Activated T-helper 2 cell treated with anti-CD3 and anti-CD28 coated beads, Interferon-gamma antibody, Interleukin-2, Interleukin-4, amounts not matched to agents 10 μg/mL and 5 μg/mL and 100 μg/mL, durations not matched to agents 14 hours and 24 hours and 36 hours (primary cell): ENCODE measurements around the gene GNAT1. TPM values are rescaled to one million over a fixed set of nuclear protein-coding genes. Genes with fewer than 3 reads are reported as not detected.

Experiments
- DNase-seq: peaks from one replicate; pipeline ENCODE4 v3.0.0; 2021; ENCODE audit warnings: low spot score
- H3K27ac Mint-ChIP-seq: one replicate; pipeline ENCODE4 v1.8.0; 2021; ENCODE audit warnings: mixed read lengths
- H3K27me3 Mint-ChIP-seq: one replicate; pipeline ENCODE4 v1.8.0; 2021; ENCODE audit warnings: low read depth, mixed read lengths
- H3K36me3 Mint-ChIP-seq: one replicate; pipeline ENCODE4 v1.8.0; 2021; ENCODE audit warnings: low read depth, mixed read lengths
- H3K4me1 Mint-ChIP-seq: one replicate; pipeline ENCODE4 v1.8.0; 2021; ENCODE audit warnings: low read depth, mixed read lengths
- H3K4me3 Mint-ChIP-seq: one replicate; pipeline ENCODE4 v1.8.0; 2021; ENCODE audit warnings: low read depth, mild to moderate bottlenecking, moderate library complexity, mixed read lengths
- H3K9me3 Mint-ChIP-seq: one replicate; pipeline ENCODE4 v1.8.0; 2021; ENCODE audit warnings: mixed read lengths
- intact Hi-C: fragments of 100-400 bp; cut with micrococcal nuclease; formaldehyde crosslinking; loops from one replicate; pipeline ENCODE4 v1.15.1; 2023
- total RNA-seq: library from RNA; stranded (reverse); gene quantifications from 2 replicates; pipeline ENCODE4 v1.2.3, GENCODE V29; 2022

The GNAT1 gene
- total RNA-seq, 1 donor from 2014 or later: not detected

DNA sequence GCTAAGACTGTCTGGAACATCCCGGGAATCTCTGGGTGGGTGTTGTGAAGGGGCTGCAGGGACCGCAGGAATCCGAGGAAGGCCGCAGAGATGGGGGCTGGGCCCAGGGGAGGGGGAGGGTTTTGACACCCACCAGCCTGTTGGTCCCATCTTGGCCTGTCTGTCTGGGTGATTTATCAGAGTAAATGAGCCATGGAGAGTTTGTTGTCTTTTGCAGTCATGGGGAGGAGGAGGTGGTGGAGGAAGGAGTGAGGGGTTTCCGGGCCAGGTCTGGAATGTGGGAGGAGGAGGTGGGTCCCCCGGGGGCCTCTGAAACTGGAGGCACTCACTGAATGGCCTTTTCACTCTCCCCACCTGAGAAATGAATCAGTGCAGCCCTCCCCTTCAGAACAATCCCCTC lies 24.8 kb upstream of the GNAT1 start:
- no peak overlapping the region for H3K4me3 Mint-ChIP-seq
- intact Hi-C loops: no loop called here
- no peaks in the 10 kb centered on the region for H3K9me3 Mint-ChIP-seq
- no peaks in the 10 kb centered on the region for H3K4me1 Mint-ChIP-seq
- H3K27me3 Mint-ChIP-seq: peaks cover 3% of the 10 kb centered on the region
- no peak overlapping the region for H3K27ac Mint-ChIP-seq
- DNase-seq: no peak
- no peaks in the 10 kb centered on the region for H3K36me3 Mint-ChIP-seq

DNA sequence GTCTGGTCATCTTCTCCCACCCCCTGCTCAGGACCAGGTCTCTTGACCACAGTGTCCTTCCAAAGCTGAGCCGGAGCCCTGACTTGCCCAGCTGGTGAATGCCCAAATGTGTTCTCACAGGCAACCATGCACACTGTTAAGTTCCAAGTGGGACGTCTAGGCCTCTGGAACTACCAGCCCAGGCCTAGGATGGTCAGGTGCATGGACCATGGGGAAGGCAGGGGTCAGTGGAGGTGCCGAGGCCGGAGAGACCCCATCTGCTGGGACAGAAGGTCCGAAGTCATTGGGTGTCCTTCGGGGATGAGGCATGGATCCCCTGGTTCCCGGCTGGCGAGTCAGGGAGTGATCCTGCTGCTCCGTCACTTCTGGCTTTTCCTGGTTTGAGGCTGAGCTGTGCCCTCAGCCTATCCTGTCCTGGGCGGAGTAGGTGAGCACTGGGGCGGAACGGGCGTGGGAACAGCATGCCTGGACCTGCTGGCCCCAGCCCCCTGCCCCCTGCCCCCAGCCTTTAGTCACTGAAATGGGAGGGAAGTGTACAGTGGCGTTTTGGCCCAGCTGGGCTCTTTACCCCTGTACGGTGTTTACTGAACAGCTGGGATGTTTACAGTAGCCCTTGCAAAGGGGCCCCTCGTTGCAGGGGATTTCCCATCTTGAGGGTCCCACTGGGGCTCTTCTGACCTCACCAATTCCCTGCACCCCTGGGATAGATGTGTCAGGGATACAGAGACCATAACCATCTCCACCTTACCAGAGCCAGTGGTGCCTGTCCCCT lies 24.2 kb upstream of the GNAT1 start:
- no peaks in the 10 kb centered on the region for H3K9me3 Mint-ChIP-seq
- intact Hi-C loops: no loop called here
- no peak overlapping the region for H3K27ac Mint-ChIP-seq
- H3K4me1 Mint-ChIP-seq: no peaks in the 10 kb centered on the region
- H3K27me3 Mint-ChIP-seq: peaks cover 3% of the 10 kb centered on the region
- H3K4me3 Mint-ChIP-seq: no peak overlapping the region
- no peaks in the 10 kb centered on the region for H3K36me3 Mint-ChIP-seq
- DNase-seq: no peak

GRCh38 chr3:50167841-50168209 lies 23.6 kb upstream of the GNAT1 start:
- no peaks in the 10 kb centered on the region for H3K9me3 Mint-ChIP-seq
- intact Hi-C loops: no loop called here
- H3K4me1 Mint-ChIP-seq: no peaks in the 10 kb centered on the region
- DNase-seq: no peak
- no peak overlapping the region for H3K4me3 Mint-ChIP-seq
- H3K27ac Mint-ChIP-seq: no peak overlapping the region
- H3K27me3 Mint-ChIP-seq: peaks cover 3% of the 10 kb centered on the region
- H3K36me3 Mint-ChIP-seq: no peaks in the 10 kb centered on the region

- Mint-ChIP-seq H3K4me1 (no peaks in the 10 kb centered on the region), H3K9me3 (no peaks in the 10 kb centered on the region), H3K27me3 (peaks cover 3% of the 10 kb centered on the region), H3K36me3 (no peaks in the 10 kb centered on the region), H3K4me3 (no peak overlapping the region), H3K27ac (no peak overlapping the region)
- intact Hi-C loops: no loop called here
- no peak for DNase-seq
Measured at GRCh38 chr3:50168388-50168787, 23.0 kb upstream of the GNAT1 start.

DNA sequence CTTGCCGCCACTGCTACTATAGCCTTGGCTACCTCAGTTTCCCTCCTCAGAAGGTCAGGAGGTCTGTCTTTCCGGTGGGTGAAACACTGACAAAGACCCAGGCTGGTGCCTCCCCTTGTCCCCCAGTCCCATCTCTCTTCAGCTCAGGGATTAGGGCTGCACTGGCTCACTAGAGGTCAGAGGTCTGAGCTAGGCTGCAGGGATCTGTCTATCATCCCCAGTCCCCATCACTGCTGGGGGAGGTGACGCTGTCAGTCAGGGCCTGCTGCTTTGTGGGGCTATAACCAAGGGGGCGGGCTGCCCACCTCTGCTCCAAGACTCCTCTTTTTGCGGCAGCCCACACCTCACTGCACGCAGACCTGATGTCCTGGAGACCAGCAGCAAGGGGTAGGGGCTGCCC lies 22.6 kb upstream of the GNAT1 start:
- no peaks in the 10 kb centered on the region for H3K9me3 Mint-ChIP-seq
- H3K27me3 Mint-ChIP-seq: peaks cover 3% of the 10 kb centered on the region
- H3K36me3 Mint-ChIP-seq: no peaks in the 10 kb centered on the region
- DNase-seq: no peak
- intact Hi-C loops: no loop called here
- H3K4me3 Mint-ChIP-seq: no peak overlapping the region
- H3K27ac Mint-ChIP-seq: no peak overlapping the region
- H3K4me1 Mint-ChIP-seq: peaks cover 1% of the 10 kb centered on the region

- intact Hi-C loops: no loop called here
- Mint-ChIP-seq H3K4me3 (no peak overlapping the region), H3K27ac (no peak overlapping the region), H3K9me3 (no peaks in the 10 kb centered on the region), H3K36me3 (no peaks in the 10 kb centered on the region), H3K4me1 (peaks cover 3% of the 10 kb centered on the region), H3K27me3 (peaks cover 3% of the 10 kb centered on the region)
- DNase-seq: no peak
Measured at GRCh38 chr3:50169232-50169832, 22.1 kb upstream of the GNAT1 start.

DNA sequence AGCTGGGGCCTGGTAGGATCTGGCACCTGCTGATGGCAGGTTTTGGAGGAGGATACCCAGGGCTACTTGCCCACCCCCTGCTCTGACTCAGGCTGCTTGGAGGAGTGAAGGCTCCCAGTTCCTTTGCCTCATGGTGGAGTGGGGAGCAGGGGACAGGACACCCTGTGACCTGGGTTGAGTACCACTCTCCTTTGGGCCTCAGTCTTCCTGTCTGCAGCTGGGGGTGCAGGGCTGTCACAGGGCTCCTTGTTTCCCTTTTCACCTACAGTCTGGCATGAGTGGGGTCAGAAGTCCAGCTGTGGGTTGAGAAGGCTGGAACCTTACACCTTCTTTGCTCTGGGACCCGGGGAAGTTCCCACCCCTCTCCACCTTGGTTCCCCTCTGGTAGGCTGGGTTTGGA lies 21.6 kb upstream of the GNAT1 start:
- Mint-ChIP-seq H3K9me3 (no peaks in the 10 kb centered on the region), H3K27ac (no peak overlapping the region), H3K4me3 (no peak overlapping the region), H3K27me3 (no peaks in the 10 kb centered on the region), H3K4me1 (peaks cover 3% of the 10 kb centered on the region), H3K36me3 (no peaks in the 10 kb centered on the region)
- no peak for DNase-seq
- intact Hi-C loops: no loop called here

- no peaks in the 10 kb centered on the region for H3K36me3 Mint-ChIP-seq
Measured at GRCh38 chr3:50170689-50171088, 20.7 kb upstream of the GNAT1 start.

GRCh38 chr3:50171540-50172301 lies 19.7 kb upstream of the GNAT1 start:
- no peak for DNase-seq
- H3K27ac Mint-ChIP-seq: no peak overlapping the region
- intact Hi-C loops: no loop called here
- no peaks in the 10 kb centered on the region for H3K9me3 Mint-ChIP-seq
- no peak overlapping the region for H3K4me3 Mint-ChIP-seq
- H3K27me3 Mint-ChIP-seq: no peaks in the 10 kb centered on the region
- no peaks in the 10 kb centered on the region for H3K36me3 Mint-ChIP-seq
- H3K4me1 Mint-ChIP-seq: peaks cover 3% of the 10 kb centered on the region

More at GRCh38 chr3:50170689-50171088, 20.7 kb upstream of the GNAT1 start:
- no peak for DNase-seq
- intact Hi-C loops: no loop called here
- no peak overlapping the region for H3K4me3 Mint-ChIP-seq
- peaks cover 3% of the 10 kb centered on the region for H3K4me1 Mint-ChIP-seq
- no peak overlapping the region for H3K27ac Mint-ChIP-seq
- no peaks in the 10 kb centered on the region for H3K27me3 Mint-ChIP-seq
- no peaks in the 10 kb centered on the region for H3K9me3 Mint-ChIP-seq

DNA sequence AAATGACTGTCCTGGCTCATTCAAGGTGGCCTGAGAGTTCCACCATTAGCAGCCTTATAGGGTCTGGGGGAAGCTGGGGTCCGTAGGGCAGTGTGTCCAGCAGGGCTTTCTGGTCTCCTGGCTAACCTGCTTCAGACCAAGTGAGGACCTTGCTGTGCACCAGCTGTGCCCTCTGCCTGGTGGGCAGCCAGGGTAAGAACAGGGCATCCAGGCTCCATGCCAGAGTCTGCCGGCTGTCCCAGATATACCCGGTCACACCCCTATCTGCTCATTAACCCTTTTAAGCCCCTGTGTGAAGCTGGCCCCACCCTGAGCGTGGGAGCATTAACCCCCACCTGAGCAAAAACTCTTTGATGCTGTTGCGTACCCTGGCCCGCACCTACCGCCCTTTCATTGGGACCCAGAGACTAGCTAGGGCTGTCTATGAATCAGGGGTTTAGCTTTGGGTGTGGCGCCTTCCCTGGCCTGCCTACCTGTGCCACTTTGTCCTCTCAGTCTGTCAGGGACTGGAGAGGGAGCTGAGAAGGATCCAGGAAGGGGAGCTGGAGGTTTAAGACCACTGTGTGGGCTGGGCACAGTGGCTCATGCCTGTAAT lies 18.7 kb upstream of the GNAT1 start:
- Mint-ChIP-seq H3K9me3 (no peaks in the 10 kb centered on the region), H3K36me3 (no peaks in the 10 kb centered on the region), H3K4me1 (peaks cover 3% of the 10 kb centered on the region), H3K4me3 (no peak overlapping the region), H3K27me3 (no peaks in the 10 kb centered on the region), H3K27ac (no peak overlapping the region)
- intact Hi-C loops: no loop called here
- DNase-seq: no peak

DNA sequence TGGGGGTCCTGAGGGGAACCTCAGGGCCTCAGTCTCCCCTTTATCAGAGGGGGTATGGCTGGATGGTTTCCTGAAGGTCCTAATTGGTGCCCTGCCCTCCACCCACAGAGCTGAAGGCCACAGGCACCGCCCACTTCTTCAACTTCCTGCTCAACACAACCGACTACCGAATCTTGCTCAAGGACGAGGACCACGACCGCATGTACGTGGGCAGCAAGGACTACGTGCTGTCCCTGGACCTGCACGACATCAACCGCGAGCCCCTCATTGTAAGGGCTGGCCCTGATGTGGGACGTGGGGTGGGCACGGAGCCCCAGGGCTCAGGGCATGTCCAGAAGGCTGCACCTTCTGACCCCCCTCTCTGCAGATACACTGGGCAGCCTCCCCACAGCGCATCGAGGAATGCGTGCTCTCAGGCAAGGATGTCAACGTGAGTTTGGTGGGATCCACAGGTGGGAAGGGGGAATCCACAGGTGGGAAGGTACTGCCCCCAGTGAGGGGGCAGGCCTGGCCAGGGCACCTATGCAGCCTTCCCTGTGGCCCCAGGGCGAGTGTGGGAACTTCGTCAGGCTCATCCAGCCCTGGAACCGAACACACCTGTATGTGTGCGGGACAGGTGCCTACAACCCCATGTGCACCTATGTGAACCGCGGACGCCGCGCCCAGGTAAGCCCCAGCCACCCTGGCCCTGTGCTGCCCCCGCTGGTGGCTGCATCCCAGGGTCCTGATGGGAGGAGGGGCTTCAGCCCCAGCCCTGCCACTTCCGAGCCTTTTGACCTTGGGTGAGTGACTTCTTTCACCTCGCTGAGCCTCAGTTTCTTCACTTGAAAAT lies 17.5 kb upstream of the GNAT1 start:
- DNase-seq: no peak
- intact Hi-C loops: no loop called here
- H3K27ac Mint-ChIP-seq: no peak overlapping the region
- peaks cover 3% of the 10 kb centered on the region for H3K4me1 Mint-ChIP-seq
- H3K27me3 Mint-ChIP-seq: no peaks in the 10 kb centered on the region
- H3K36me3 Mint-ChIP-seq: no peaks in the 10 kb centered on the region
- no peaks in the 10 kb centered on the region for H3K9me3 Mint-ChIP-seq
- H3K4me3 Mint-ChIP-seq: no peak overlapping the region

- intact Hi-C loops: no loop called here
- Mint-ChIP-seq H3K9me3 (no peaks in the 10 kb centered on the region), H3K4me3 (no peak overlapping the region), H3K36me3 (no peaks in the 10 kb centered on the region), H3K4me1 (peaks cover 3% of the 10 kb centered on the region), H3K27ac (no peak overlapping the region), H3K27me3 (peaks cover under 1% of the 10 kb centered on the region)
- DNase-seq: no peak
Measured at GRCh38 chr3:50174517-50174895, 16.9 kb upstream of the GNAT1 start.
